Measurements from ENCODE around the gene CCL28.

Gene CCL28

DNA sequence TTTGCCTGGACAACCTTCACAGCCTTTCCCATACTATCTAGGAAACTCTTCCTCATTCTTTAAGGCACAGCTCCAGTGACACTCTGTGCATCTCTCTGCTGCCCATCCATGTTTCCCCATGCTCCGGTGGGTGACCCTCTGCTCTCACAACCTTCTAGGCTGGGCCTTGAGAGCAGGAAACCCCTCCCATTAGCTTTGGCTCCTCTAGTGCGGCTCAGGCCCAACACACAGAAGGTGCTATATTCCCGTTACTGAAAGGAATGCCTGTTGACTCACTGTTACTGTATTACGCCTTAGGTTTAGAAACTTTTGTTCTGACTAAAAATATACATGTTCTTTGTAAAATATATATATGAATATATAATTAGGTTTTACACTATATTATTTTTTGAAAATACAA is 8.1 kb upstream of the CCL28 start:
- no peak for DNase-seq (ENCODE audit: low read depth)
- H3K4me3 ChIP-seq (ENCODE audit: low read length) = no peak overlapping the region
- TF ChIP-seq, protein P1, sequence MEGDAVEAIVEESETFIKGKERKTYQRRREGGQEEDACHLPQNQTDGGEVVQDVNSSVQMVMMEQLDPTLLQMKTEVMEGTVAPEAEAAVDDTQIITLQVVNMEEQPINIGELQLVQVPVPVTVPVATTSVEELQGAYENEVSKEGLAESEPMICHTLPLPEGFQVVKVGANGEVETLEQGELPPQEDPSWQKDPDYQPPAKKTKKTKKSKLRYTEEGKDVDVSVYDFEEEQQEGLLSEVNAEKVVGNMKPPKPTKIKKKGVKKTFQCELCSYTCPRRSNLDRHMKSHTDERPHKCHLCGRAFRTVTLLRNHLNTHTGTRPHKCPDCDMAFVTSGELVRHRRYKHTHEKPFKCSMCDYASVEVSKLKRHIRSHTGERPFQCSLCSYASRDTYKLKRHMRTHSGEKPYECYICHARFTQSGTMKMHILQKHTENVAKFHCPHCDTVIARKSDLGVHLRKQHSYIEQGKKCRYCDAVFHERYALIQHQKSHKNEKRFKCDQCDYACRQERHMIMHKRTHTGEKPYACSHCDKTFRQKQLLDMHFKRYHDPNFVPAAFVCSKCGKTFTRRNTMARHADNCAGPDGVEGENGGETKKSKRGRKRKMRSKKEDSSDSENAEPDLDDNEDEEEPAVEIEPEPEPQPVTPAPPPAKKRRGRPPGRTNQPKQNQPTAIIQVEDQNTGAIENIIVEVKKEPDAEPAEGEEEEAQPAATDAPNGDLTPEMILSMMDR (conservative IDR thresholded peaks at IDR 0.05; ENCODE audit: low read depth, low read length) = no peak

DNA sequence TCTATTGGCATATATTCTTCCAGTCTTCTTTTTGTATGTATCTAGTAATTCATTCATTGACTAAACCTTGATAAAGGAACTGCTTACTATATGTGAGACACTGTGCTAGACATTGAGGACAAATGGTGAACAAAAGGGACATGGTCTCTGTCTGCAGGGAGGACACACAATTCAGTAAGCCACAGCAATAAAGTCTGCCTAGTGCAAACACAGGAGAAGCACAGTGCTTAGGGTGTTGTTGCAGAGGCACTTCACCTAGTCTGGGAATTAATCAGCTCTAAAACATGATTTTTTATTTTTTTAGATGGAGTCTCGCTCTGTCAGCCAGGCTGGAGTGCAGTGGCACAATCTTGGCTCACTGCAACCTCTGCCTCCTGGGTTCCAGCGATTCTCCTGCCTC is 6.4 kb upstream of the CCL28 start:
- H3K4me3 ChIP-seq (ENCODE audit: low read length) = no peak overlapping the region
- no peak for DNase-seq (ENCODE audit: low read depth)
- TF ChIP-seq, protein P1 (conservative IDR thresholded peaks at IDR 0.05; ENCODE audit: low read depth, low read length) = no peak

DNA sequence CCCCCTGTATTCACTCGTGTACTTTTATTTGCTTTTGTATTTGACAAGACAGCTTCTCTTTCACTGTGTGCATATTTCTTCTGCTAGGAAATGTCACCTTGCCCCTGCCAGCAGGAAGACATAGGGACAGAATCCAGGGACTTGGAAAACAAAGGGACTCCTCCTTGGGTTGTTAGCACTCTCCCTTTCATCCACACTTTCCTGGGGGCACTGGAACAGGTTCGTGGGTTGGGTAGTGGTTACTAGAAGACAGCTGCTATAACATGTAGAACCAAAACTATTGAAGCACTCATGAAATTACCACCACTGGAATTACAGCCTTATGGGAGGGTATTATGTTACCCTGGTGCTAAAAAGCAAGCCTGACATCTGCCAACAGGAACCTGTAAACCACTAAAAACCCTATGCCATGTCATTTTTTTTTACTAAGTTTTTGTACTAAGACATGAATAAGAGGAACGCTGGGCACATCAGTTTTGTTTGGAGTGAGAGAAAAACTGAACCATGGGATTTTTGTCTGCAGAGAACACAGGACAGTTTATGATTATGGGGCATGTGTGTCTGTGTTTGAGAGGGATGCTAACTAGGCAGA is 4.7 kb upstream of the CCL28 start:
- H3K4me3 ChIP-seq (ENCODE audit: low read length) = no peak overlapping the region
- TF ChIP-seq, protein P1 (conservative IDR thresholded peaks at IDR 0.05; ENCODE audit: low read depth, low read length) = no peak
- DNase-seq (ENCODE audit: low read depth) = no peak

DNA sequence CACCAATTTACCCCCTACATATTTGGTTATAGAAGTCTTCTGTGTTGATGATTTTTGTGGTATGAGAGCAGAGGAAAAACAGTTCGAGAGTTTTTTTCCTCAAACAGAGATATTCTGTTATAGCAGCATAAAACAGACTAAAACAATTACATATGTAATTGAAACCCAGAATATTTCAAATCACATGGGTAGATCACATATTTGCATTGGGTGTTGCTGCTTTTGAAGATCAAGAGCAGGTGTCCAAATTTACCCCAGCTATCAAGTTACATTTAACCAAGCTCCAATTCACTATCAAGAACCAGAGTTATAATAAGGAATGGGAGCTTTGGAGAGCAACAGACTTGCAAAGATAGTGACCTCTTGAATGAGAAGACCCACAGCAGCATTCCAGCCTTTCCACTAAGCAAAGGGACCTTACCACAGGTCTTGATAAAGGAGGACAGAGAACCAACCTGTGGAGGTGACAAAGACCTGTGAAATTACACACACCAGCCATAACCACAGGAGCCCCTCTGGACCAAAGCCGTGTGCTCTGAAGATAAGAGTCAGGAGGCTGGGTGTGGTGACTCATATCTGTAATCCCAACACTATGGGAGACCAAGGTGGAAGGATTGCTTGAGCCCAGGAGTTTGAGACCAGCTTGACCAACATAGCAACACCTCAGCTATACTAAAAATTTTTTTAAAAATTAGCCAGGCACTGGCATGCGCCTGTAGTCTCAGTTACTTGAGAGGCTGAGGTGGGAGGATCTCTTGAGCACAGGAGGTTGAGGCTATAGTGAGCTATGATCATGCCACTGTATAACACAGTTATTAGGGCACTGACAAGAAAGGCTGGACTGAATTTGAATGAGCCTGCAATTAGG is 4.0 kb upstream of the CCL28 start:
- no peak for DNase-seq (ENCODE audit: low read depth)
- TF ChIP-seq, protein P1 (conservative IDR thresholded peaks at IDR 0.05; ENCODE audit: low read depth, low read length) = no peak
- no peak overlapping the region for H3K4me3 ChIP-seq (ENCODE audit: low read length)

DNA sequence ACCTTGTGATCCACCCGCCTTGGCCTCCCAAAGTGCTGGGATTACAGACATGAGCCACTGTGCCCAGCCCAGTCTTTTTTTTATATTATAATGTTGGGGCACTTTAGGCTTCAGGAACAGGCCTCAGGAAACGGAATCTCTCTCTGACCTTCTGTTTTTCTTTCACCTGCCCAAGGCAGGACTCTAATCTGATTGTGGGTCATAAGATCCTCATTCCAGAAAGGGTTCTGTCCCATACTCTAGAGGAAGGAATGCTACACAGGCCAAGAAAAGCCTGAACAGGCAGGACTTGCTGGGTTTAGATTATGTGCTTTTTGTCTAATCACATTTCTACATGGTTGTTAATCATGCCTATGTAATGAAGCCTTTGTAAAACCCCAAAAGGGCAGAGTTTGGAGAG is 1.8 kb upstream of the CCL28 start:
- no peak overlapping the region for H3K4me3 ChIP-seq (ENCODE audit: low read length)
- TF ChIP-seq, protein P1 (conservative IDR thresholded peaks at IDR 0.05; ENCODE audit: low read depth, low read length) = no peak

DNA sequence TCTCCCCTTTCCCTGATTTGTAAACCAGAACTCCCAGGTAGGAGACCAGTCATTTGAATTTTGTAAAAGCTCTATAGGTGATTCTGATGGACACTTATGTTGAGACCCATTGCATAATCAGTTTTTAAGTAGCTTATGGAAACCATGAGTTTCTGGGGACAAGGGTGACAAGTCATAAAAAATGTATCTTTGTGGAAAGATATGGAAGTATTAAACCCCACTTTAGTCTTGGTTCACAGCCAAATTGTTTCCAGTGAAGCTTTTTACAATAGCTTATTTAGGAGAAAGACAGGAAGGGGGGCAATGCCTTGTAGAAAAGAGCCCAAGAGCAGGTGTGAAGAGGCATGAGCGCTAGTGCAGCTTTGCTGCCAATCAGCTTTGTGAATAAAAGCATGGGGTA is 453 bp upstream of the CCL28 start:
- H3K4me3 ChIP-seq (ENCODE audit: low read length) = no peak overlapping the region
- DNase-seq (ENCODE audit: low read depth) = no peak
- TF ChIP-seq, protein P1 (conservative IDR thresholded peaks at IDR 0.05; ENCODE audit: low read depth, low read length) = no peak

More for the DNA sequence above, 1.8 kb upstream of the CCL28 start:
- DNase-seq (ENCODE audit: low read depth) = no peak

DNA sequence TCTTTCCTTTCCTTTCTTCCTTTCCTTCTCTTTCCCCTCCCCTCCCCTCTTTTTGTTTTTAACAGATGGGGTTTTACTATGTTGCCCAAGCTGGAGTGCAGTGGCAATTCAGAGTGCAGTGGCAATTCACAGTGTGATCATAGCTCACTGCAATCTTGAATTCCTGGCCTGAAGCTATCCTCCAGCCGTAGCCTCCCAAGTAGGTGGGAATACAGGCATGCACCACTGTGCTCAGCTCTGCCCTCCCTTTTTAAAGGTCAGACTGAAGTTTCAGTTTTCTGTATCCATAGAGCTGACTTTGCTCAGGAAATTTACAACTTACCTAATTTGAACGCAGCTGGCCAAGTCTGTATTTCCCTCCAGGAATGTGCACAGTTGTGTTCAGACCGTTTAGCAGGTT is 696 bp downstream of the CCL28 start:
- no peak for DNase-seq (ENCODE audit: low read depth)
- no peak overlapping the region for H3K4me3 ChIP-seq (ENCODE audit: low read length)
- TF ChIP-seq, protein P1 (conservative IDR thresholded peaks at IDR 0.05; ENCODE audit: low read depth, low read length) = no peak

All from retinal pigment epithelial cell (primary cell).